HG03039 (cell line): ENCODE measurements around the gene HES5.
"Not testable (repeated sequence)": the region's sequence is repeated elsewhere in the genome, so short reads cannot be mapped to it uniquely, and the experiment has no call there.

Source experiments
- ATAC-seq: cut with Tn5 transposase; IDR thresholded peaks from one replicate; pipeline ENCODE4 v1.9.1; 2021; ENCODE audit warnings: mild to moderate bottlenecking, moderate library complexity; ENCODE audit not compliant: unreplicated experiment

Gene HES5

GRCh38 chr1:2529784-2530512 is at the start of gene HES5:
Gene HES5 (minus strand): TSS chr1:2530263. CDS start chr1:2530164, 99 bp downstream.
- ATAC-seq, result no peak

GRCh38 chr1:2578758-2579118 is 48.7 kb upstream of the HES5 start:
- ATAC-seq, result no peak

GRCh38 chr1:2577565-2578075 is 47.6 kb upstream of the HES5 start:
- peak; percentile 32 for ATAC-seq

- no peak for ATAC-seq
Measured at GRCh38 chr1:2575801-2576663, 46.0 kb upstream of the HES5 start.

- ATAC-seq, result no peak
Measured at GRCh38 chr1:2574350-2574749, 44.3 kb upstream of the HES5 start.

GRCh38 chr1:2573250-2573920 is 43.3 kb upstream of the HES5 start:
- ATAC-seq, result no peak

GRCh38 chr1:2571348-2571747 is 41.3 kb upstream of the HES5 start:
- ATAC-seq, result no peak

- no peak for ATAC-seq
Measured at GRCh38 chr1:2570332-2570731, 40.3 kb upstream of the HES5 start.

- not testable (repeated sequence) for ATAC-seq
Measured at GRCh38 chr1:2569703-2570102, 39.6 kb upstream of the HES5 start.

GRCh38 chr1:2569060-2569459 is 39.0 kb upstream of the HES5 start:
- no peak for ATAC-seq

- not testable (repeated sequence) for ATAC-seq
Measured at GRCh38 chr1:2568187-2568816, 38.2 kb upstream of the HES5 start.

- ATAC-seq, result no peak
Measured at GRCh38 chr1:2567083-2567679, 37.1 kb upstream of the HES5 start.

GRCh38 chr1:2566101-2567045 is 36.3 kb upstream of the HES5 start:
- ATAC-seq, result no peak

GRCh38 chr1:2564815-2565374 is 34.8 kb upstream of the HES5 start:
- ATAC-seq, result no peak

- no peak for ATAC-seq
Measured at GRCh38 chr1:2564006-2564814, 34.1 kb upstream of the HES5 start.

- no peak for ATAC-seq
Measured at GRCh38 chr1:2563205-2563604, 33.1 kb upstream of the HES5 start.

- no peak for ATAC-seq
Measured at GRCh38 chr1:2561898-2562895, 32.1 kb upstream of the HES5 start.
